Loucy (cell line): ENCODE results near the gene SPATA13.

Experiments used
- CTCF ChIP-seq: fragments of 200-600 bp; sonication (generic); conservative IDR thresholded peaks from 2 replicates; pipeline ENCODE4 v1.5.1; 2014; ENCODE audit warnings: mild to moderate bottlenecking, antibody characterized with exemption, low read length
- EZH2phosphoT487 ChIP-seq: fragments of 200-600 bp; IDR thresholded peaks from 2 replicates; pipeline ENCODE4 v1.6.1; 2018; ENCODE audit warnings: antibody characterized with exemption, mild to moderate bottlenecking, moderate library complexity, borderline replicate concordance

GRCh38 chr13:24212674-24213073, 52.2 kb downstream of the SPATA13 start:
- no peak for TF ChIP-seq CTCF
- no peak for TF ChIP-seq EZH2phosphoT487
